Limb (tissue), 2 donors: ENCODE data around the gene KCNIP4.

ENCODE experiments used
- DNase-seq, 2 donors: peaks; one replicate each; pipeline ENCODE4 v3.0.0-alpha.2; 2016; ENCODE audit errors: extremely low spot score in 2 of 2

KCNIP4 gene

GRCh38 chr4:21765810-21766407, 182.7 kb downstream of the KCNIP4 start:
- peak; percentile 53 to 60 for DNase-seq

- no peak for DNase-seq
These were observed 184.7 kb downstream of the KCNIP4 start for GRCh38 chr4:21763855-21764254.

- peak in 1 of 2 donors; percentile 20 for DNase-seq
These were observed 191.3 kb downstream of the KCNIP4 start for GRCh38 chr4:21757248-21757647.

- no peak for DNase-seq
These were observed 195.3 kb downstream of the KCNIP4 start for GRCh38 chr4:21753084-21753760.

- DNase-seq = no peak
These were observed 196.0 kb downstream of the KCNIP4 start for GRCh38 chr4:21752616-21753015.

- no peak for DNase-seq
These were observed 198.6 kb downstream of the KCNIP4 start for GRCh38 chr4:21749924-21750323.

- DNase-seq = no peak
These were observed 199.2 kb downstream of the KCNIP4 start for GRCh38 chr4:21749412-21749811.

GRCh38 chr4:21744046-21744445, 204.5 kb downstream of the KCNIP4 start:
- DNase-seq = no peak

- DNase-seq = no peak
These were observed 206.2 kb downstream of the KCNIP4 start for GRCh38 chr4:21742326-21742725.

GRCh38 chr4:21738821-21739220, 209.8 kb downstream of the KCNIP4 start:
- no peak for DNase-seq

GRCh38 chr4:21735866-21736265, 212.7 kb downstream of the KCNIP4 start:
- DNase-seq = no peak

GRCh38 chr4:21733894-21734630, 214.5 kb downstream of the KCNIP4 start:
- no peak for DNase-seq

- DNase-seq = no peak
These were observed 220.3 kb downstream of the KCNIP4 start for GRCh38 chr4:21728304-21728703.

- no peak for DNase-seq
These were observed 222.2 kb downstream of the KCNIP4 start for GRCh38 chr4:21726255-21726815.

- DNase-seq = no peak
These were observed 226.3 kb downstream of the KCNIP4 start for GRCh38 chr4:21722157-21722839.

- no peak for DNase-seq
These were observed 232.0 kb downstream of the KCNIP4 start for GRCh38 chr4:21716531-21716930.

GRCh38 chr4:21710179-21710835, 238.3 kb downstream of the KCNIP4 start:
- no peak for DNase-seq

- DNase-seq = no peak
These were observed 238.8 kb downstream of the KCNIP4 start for GRCh38 chr4:21709761-21710160.

GRCh38 chr4:21709031-21709430, 239.5 kb downstream of the KCNIP4 start:
- DNase-seq = no peak

GRCh38 chr4:21699446-21699845, 249.1 kb downstream of the KCNIP4 start:
- no peak for DNase-seq

- DNase-seq = peak in 1 of 2 donors; percentile 40
These were observed 251.0 kb downstream of the KCNIP4 start for GRCh38 chr4:21697583-21697982.
